Smooth muscle cell (in vitro differentiated cells): ENCODE measurements around the gene STC2. TPM values are rescaled to one million over a fixed set of nuclear protein-coding genes. Genes with fewer than 3 reads are reported as not detected.

Experiments used
- DNase-seq: peaks from one replicate; lab custom pipeline; 2025; ENCODE audit not compliant: unreplicated experiment; lab: John Stamatoyannopoulos, UW
- H2AFZ ChIP-seq: fragments of 200-600 bp; sonication (generic); 2 replicates; pipeline ENCODE4 v1.6.0; 2016; ENCODE audit warnings: antibody characterized with exemption, low read depth, mild to moderate bottlenecking
- H3F3A ChIP-seq: fragments of 200-600 bp; sonication (generic); 2 replicates; pipeline ENCODE4 v1.6.0; 2017; ENCODE audit warnings: antibody characterized with exemption, low read depth
- H3K27ac ChIP-seq: fragments of 200-600 bp; sonication (generic); 2 replicates; pipeline ENCODE4 v1.5.1; 2016; ENCODE audit warnings: low read depth, mild to moderate bottlenecking
- H3K27me3 ChIP-seq: fragments of 200-600 bp; sonication (generic); 2 replicates; pipeline ENCODE4 v1.6.1; 2016; ENCODE audit warnings: low read depth, mild to moderate bottlenecking
- H3K36me3 ChIP-seq: fragments of 200-600 bp; sonication (generic); 2 replicates; pipeline ENCODE4 v1.5.1; 2016; ENCODE audit warnings: low read depth
- H3K4me1 ChIP-seq: fragments of 200-600 bp; sonication (generic); 2 replicates; pipeline ENCODE4 v1.5.1; 2016; ENCODE audit warnings: low read depth
- H3K4me2 ChIP-seq: fragments of 200-600 bp; sonication (generic); 2 replicates; pipeline ENCODE4 v1.6.0; 2016; ENCODE audit warnings: mild to moderate bottlenecking
- H3K4me3 ChIP-seq: fragments of 200-600 bp; sonication (generic); 2 replicates; pipeline ENCODE4 v1.5.1; 2016; ENCODE audit warnings: mild to moderate bottlenecking
- H3K79me2 ChIP-seq: fragments of 200-600 bp; sonication (generic); 2 replicates; pipeline ENCODE4 v1.6.0; 2016; ENCODE audit warnings: low read depth, mild to moderate bottlenecking
- H3K9ac ChIP-seq: fragments of 200-600 bp; sonication (generic); 2 replicates; pipeline ENCODE4 v1.6.0; 2016; ENCODE audit warnings: low read depth
- H3K9me3 ChIP-seq: fragments of 200-600 bp; sonication (generic); replicated peaks from 2 replicates; pipeline ENCODE4 v1.5.1; 2016; ENCODE audit warnings: low read depth
- H4K20me1 ChIP-seq: fragments of 200-600 bp; sonication (generic); 2 replicates; pipeline ENCODE4 v1.6.0; 2016; ENCODE audit warnings: low read depth
- CTCF ChIP-seq: fragments of 200-600 bp; sonication (generic); IDR thresholded peaks from 2 replicates; pipeline ENCODE4 v1.5.1; 2017; ENCODE audit warnings: borderline replicate concordance, mild to moderate bottlenecking, antibody characterized with exemption; ENCODE audit not compliant: insufficient read depth, poor library complexity, severe bottlenecking
- WGBS: methylation state at CpG from one replicate; pipeline ENCODE4 v1.1.7; 2016; ENCODE audit warnings: low lambda C conversion rate; 5-methylcytosine and 5-hydroxymethylcytosine counted together
- polyA plus RNA-seq: library from polyadenylated mRNA; unstranded; fragments of >200 nt; fragmentation: Nextera tagmentation; extraction: Ambion mirVana; gene quantifications from 2 replicates; pipeline ENCODE4 v1.2.1, GENCODE V29; 2016
- total RNA-seq: library from RNA; depleted of rRNA; stranded (reverse); fragments of >200 nt; gene quantifications from 2 replicates; pipeline ENCODE4 v1.2.3, GENCODE V29; 2014

STC2 gene
- total and polyA plus RNA-seq, 2 experiments from 2014 or later, result 54.3 to 75.4 TPM

GRCh38 chr5:173298213-173298926 lies 29.8 kb downstream of the STC2 start:
- peaks cover 45% of the 10 kb centered on the region for H3K4me1 ChIP-seq
- H3F3A ChIP-seq, result no peaks in the 10 kb centered on the region
- H3K9ac ChIP-seq, result no peak overlapping the region
- no peak overlapping the region for H2AFZ ChIP-seq
- no peaks in the 10 kb centered on the region for H3K79me2 ChIP-seq
- DNase-seq, result no peak
- H3K4me3 ChIP-seq, result no peak overlapping the region
- no peak overlapping the region for H3K4me2 ChIP-seq
- no peaks in the 10 kb centered on the region for H4K20me1 ChIP-seq
- no peak for TF ChIP-seq CTCF
- H3K36me3 ChIP-seq, result no peaks in the 10 kb centered on the region
- no peaks in the 10 kb centered on the region for H3K9me3 ChIP-seq
- H3K27me3 ChIP-seq, result no peaks in the 10 kb centered on the region
- no peak overlapping the region for H3K27ac ChIP-seq
- 77% methylated on average over 18 of the region's 19 CpGs for WGBS

GRCh38 chr5:173297813-173298212 lies 30.4 kb downstream of the STC2 start:
- Histone ChIP-seq H3K4me1 (peaks cover 44% of the 10 kb centered on the region), H3K27ac (no peak overlapping the region), H4K20me1 (no peaks in the 10 kb centered on the region), H2AFZ (no peak overlapping the region), H3K9ac (no peak overlapping the region), H3K9me3 (no peaks in the 10 kb centered on the region), H3K27me3 (no peaks in the 10 kb centered on the region), H3F3A (no peaks in the 10 kb centered on the region), H3K36me3 (no peaks in the 10 kb centered on the region), H3K79me2 (no peaks in the 10 kb centered on the region), H3K4me3 (no peak overlapping the region), H3K4me2 (no peak overlapping the region)
- TF ChIP-seq CTCF, result no peak
- 91% methylated on average over 7 of the region's 8 CpGs for WGBS
- no peak for DNase-seq

- DNase-seq, result no peak
- TF ChIP-seq CTCF, result no peak
- no peak overlapping the region for H3K4me3 ChIP-seq
These were observed 31.2 kb downstream of the STC2 start for GRCh38 chr5:173296737-173297676.

More at GRCh38 chr5:173296737-173297676, 31.2 kb downstream of the STC2 start:
- H3F3A ChIP-seq, result no peaks in the 10 kb centered on the region
- H3K27me3 ChIP-seq, result no peaks in the 10 kb centered on the region
- H3K9ac ChIP-seq, result no peak overlapping the region
- H3K79me2 ChIP-seq, result no peaks in the 10 kb centered on the region
- WGBS, result 90% methylated on average over 25 of the region's 25 CpGs
- H3K4me2 ChIP-seq, result no peak overlapping the region
- H3K4me1 ChIP-seq, result peaks cover 42% of the 10 kb centered on the region
- no peak overlapping the region for H3K27ac ChIP-seq
- no peaks in the 10 kb centered on the region for H3K36me3 ChIP-seq
- no peaks in the 10 kb centered on the region for H3K9me3 ChIP-seq
- H4K20me1 ChIP-seq, result no peaks in the 10 kb centered on the region
- H2AFZ ChIP-seq, result no peak overlapping the region
